NOMO-1 treated with dmso at 0.1 percent for 144 hours (cell line): ENCODE measurements around the gene TPD52L2.

Experiments
- DNase-seq: peaks from one replicate; lab custom pipeline; 2025; ENCODE audit not compliant: unreplicated experiment; lab: John Stamatoyannopoulos, UW

The TPD52L2 gene

DNA sequence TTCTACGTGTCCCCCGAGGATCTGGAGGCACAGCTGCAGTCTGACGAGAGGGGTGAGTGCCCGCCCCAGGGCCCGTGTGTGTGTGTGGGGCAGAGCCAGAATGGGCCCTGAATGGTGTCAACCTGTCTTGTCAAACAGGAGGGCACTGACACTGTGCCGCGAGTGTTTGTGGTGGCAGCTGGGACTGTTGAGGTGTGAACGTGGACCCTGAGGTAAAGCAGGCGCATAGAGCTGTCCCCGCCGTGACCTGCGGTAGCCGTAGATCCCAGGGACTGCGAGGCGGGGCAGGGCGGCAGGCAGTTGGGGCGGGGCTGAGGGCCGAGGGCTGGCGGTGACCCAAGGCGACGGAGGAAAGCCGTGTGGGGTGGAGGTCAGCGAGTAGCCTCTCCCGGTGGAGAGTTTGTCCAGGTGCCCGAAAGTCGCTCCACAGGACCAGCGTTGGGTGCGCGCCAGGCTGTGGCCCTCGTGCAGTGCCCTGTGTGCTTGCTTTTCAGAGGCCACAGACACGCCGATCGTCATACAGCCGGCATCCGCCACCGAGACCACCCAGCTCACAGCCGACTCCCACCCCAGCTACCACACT, 66.0 kb downstream of the TPD52L2 start:
- no peak for DNase-seq

DNA sequence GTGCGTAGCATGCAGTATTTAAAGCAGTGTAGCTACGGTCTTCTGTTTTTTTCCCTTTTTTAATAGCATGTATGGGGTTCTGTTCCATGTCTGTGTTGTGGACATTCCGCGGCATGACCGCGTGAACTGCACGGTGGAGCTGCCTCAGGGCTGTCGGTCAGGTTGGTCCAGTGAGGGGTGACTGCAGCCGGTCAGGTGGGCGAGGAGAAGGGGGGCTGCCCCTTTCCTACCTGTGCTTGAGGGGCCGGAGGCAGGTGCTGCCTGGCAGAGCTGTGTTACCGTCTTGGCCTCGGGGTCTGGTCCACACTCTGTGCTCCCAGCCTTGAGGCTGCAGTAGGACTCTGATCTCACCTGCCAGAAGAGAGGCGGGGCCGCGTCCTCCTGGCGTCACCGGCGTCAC, 66.7 kb downstream of the TPD52L2 start:
- no peak for DNase-seq

DNA sequence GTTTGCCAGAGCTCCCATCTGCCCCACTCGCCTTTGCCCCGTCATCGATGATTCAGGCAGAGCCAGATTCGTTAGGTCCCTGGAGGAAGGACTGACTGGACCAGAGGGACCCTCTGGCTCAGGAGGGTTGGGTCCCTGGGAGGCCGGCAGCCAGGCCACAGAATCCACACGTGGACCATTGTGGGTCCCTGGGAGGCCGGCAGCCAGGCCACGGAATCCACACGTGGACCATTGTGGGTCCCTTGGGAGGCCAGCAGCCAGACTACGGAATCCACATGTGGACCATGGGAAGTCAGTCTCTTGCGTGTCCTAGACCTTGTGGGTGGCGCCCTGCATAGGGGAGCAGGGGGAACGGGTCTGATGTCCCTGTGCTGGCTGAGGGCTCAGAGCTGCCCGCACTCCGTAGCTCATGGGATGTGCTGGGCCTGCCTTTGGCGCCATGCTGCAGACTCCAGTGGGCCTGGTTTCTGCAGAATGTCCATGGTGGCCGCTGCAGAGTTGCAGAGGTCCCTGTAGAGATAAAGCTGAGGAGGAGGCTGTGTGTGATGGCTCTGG, 67.6 kb downstream of the TPD52L2 start:
- no peak for DNase-seq

DNA sequence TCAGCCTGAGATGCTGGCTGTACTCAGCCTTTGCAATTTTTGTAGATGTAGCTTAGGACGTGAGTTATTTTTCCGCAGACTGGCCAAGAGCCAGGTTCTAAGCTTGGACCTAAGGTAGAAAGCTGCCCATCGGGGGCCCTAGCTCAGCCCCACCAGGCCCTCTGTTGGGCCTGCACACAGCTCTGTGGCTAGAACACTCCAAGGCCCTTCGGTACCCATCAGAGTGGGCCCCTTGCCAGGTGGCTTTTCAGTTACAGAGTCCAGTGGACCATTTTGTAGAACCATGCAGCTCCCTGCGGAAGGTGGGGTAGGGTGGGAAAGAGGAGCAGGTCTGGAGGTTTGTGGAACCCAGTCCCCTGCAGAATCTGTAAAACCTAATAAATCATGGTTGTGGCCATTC, 68.6 kb downstream of the TPD52L2 start:
- no peak for DNase-seq

DNA sequence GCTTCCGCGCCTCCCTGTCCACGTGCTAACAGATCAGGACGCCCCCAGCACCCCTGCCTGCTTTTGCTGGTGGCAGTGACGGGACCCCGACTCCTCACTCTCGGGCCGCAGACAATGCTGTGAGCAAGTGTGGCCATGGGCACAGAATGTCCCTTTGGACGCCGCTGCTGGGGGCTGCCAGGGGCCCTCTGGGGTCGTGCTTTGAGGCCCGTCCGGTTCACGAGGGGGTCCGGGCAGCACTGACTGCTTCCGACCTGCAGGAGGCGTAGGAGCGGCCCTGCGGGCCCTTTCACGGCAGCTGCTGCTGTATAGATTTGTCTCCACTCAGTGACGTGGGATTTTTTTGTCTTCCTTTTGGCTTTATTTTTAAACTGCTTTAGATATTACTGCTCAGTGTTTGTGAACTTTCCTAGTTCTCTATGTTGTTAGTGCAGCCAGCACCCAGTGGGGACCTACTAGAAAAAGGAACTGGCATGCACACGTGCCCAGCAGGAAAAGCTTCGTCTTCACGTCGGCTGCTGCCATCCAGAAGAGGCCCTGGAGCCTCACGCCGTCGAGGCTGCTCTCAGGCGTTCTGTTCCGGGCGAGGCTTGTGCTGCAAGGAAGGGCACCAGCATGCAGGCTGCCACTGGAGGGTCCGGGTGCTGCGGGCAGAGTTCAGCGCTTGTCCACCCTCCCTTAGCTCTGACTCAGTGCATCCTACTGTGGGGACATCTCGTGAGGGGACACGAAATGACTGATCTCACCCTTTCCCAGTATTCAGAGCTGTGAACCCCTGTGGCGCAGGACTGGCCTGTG, 69.4 kb downstream of the TPD52L2 start:
- DNase-seq: no peak

DNA sequence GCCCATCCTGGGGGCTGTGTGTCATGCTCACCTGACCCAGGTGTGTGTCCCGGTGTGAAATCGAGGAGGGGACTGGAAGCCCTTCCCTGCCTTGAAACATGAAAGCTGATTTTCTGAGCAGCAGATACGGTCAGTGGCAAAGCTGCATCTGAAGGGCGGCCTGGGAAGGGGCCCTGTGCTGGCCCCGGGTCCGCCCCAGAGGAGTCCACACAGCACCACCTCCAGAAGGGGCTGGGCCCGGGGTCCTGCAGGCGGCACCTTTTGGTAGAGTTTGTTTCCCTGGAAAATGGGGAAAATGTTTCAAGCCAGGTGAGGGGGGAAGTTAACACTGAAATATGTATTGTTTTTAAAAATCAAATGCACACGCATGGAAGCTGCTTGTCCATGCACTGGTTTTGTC, 70.4 kb downstream of the TPD52L2 start:
- no peak for DNase-seq

DNA sequence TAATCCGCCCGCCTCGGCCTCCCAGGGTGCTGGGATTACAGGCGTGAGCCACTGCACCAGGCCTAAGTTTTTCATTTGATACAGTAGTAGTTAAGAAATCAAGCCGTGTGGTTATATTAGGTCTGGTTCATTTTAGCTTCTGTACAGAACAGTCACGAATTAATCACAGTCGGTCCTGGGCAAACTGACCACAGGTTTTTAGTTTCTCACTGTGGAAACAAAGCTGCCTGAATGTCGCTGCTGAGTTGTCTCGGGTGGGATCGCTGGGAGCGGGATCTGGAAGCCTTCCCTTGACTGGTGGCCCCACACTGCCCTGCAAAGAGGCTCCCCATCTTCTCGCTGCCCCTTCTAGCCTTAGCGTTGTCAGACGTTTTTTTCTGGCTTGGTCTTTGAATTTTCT, 72.5 kb downstream of the TPD52L2 start:
- no peak for DNase-seq

DNA sequence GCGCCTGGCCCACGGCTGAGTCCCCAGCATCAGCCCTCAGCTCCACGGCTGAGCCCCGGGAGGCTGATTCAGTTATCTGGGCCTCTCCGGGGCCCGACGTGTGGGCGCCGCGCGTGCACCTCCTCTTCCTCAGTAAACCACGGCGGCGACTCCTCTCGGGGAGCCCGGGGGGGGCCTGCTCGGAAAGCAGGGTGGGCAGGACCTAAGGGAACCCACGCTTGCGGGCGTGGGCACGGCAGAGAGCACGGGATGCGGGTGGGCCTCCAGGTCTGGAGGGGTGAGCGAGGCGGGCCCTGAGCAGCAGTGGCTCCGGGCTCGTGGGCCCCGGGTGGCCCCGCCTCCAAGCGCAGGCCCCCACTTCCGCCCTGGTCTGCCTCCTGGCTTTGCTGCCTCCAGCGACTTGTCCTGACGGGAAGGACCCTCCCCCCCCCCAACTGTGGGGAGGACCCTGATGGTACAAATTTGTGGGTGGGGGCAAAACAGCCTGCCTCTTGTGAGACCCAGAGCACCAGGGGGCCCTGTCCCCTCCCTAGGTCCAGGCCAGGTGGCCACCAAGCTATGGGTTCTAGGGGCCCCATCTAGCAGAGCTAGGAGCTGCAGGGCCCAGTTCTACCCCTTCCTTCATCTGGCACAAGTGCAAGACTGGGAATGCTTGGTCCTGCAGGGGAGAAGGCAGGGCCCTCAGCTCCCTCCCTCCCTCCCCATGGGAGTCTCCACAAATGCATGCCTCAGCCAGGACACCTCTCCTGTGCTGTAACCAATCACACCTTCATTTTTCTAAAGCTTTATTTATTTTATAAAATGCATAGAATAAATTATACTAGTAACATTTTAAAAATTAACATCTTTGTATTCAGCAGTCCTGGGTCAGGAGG, 74.2 kb downstream of the TPD52L2 start:
- DNase-seq: no peak

DNA sequence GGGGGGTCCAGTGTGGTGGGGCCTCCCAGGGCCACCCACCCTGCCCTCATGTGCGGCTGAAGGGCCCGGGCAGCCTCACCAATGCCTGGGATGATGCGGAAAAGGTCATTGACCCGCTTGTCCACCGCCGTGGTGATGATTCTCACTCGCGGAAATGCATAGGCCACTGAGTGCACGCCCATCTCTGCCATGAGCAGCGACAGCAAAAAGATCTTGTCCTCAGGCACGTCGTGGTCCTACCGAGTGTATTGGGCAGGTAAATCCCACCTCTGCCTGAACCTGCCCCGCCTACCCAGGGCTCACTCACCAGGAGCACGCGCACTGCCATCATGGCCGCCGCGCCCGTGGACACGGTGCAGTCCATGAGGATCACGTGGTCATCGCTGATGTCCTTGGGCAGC, 75.0 kb downstream of the TPD52L2 start:
- no peak for DNase-seq

DNA sequence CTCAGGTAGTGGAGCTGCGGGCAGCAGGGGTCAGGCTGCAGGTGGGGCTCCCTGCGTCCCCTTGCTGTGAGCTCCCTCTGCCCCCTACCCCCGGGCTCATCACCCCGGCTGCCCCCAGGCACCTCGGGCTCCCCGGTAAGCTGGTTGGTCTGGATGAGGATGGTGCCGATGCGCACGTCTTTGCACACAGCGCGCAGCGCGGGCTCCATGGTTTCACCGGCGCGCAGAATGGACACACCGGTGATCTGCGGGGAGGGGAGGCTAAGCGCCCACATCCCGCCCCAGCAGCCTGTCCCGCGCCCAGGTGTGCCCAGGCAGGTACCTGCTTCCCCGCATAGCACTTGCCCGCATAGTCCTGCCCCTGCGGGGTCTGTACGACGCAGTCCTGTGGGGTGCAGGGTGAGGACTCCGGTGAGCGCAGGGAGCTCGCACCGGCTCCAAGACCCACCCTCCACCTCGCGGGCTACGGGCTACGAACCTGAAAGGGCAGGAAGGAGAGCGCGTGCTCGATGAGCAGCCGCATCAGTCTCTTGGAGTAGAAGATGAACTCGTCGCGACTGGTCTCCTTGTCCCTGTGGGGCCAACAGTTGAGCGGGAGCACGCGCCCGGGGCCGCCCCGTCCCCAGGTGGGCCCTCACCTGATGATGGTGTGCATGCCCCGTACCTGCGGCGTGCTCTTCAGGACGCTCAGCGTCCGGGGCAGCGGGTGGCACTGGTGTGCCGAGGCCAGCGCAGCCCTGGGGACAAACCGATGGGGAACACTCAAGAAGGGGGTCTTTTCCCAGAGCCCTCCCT, 75.6 kb downstream of the TPD52L2 start:
- DNase-seq: no peak
